Adipocyte (in vitro differentiated cells): ENCODE results near the gene SMIM11.
"Not testable (repeated sequence)": the region's sequence is repeated elsewhere in the genome, so short reads cannot be mapped to it uniquely, and the experiment has no call there.

Experiments
- DNase-seq: peaks from one replicate; pipeline ENCODE4 v3.0.0-alpha.2; 2015; ENCODE audit warnings: low read depth
- H3K27me3 ChIP-seq: replicated peaks from 2 replicates; pipeline ENCODE4 v1.7.0; 2013; ENCODE audit warnings: mild to moderate bottlenecking, low read length, moderate library complexity; ENCODE audit not compliant: control insufficient read depth, insufficient read depth
- H3K36me3 ChIP-seq: 2 replicates; pipeline ENCODE4 v1.7.0; 2013; ENCODE audit warnings: low read length, mild to moderate bottlenecking, moderate library complexity; ENCODE audit not compliant: control insufficient read depth, insufficient read depth, severe bottlenecking
- H3K4me1 ChIP-seq: 2 replicates; pipeline ENCODE4 v1.7.0; 2013; ENCODE audit warnings: mild to moderate bottlenecking, low read length, moderate library complexity; ENCODE audit not compliant: control insufficient read depth, insufficient read depth
- H3K4me3 ChIP-seq: 2 replicates; pipeline ENCODE4 v1.7.0; 2013; ENCODE audit warnings: mild to moderate bottlenecking, low read length, moderate library complexity
- H3K9ac ChIP-seq: 2 replicates; pipeline ENCODE4 v1.7.0; 2013; ENCODE audit warnings: mild to moderate bottlenecking, low read length, moderate library complexity
- H3K9me3 ChIP-seq: 2 replicates; pipeline ENCODE4 v1.7.0; 2013; ENCODE audit warnings: mild to moderate bottlenecking, low read length, moderate library complexity; ENCODE audit not compliant: control insufficient read depth

SMIM11 gene

DNA sequence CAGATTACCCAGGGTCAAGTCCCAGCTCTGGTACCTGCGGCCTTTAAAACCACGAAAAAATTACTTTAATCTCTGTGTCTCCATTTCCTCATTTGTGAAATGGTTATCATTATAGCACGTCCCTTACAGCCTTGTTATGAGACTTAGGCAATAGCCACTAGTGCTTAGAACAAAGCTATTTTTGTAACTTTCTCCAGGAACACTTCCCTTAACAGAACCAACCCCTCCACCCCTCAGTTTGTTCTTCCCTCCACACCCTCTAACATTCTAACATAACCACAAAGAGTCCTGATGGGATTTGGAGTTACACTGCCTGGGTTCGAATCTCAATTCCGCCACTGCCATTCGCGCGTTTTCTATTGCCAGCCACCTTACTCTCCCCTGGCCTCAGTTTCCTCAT is 845 bp upstream of the SMIM11 start:
- not testable (repeated sequence) for H3K9ac ChIP-seq, H3K4me3 ChIP-seq, H3K9me3 ChIP-seq, H3K4me1 ChIP-seq, H3K27me3 ChIP-seq, H3K36me3 ChIP-seq, DNase-seq

DNA sequence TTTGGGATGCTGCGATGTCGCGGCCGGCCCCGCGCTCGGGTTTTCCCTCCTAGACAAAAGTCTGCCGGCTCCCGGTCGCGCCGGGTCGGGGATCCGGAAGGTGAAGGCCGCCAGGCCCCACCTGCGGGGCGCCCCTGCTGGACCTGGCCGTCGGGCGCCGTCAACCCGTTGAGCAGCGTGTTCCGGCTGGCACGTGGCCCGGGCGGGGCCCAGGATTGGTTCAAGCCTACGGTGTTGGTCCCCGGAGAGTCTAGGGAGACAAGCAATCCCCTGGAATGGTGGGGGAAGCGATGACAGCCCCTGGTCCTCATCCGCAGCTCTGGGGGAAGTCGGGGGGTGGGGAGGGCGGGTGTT is 289 bp downstream of the SMIM11 start:
- H3K9me3 ChIP-seq, H3K4me1 ChIP-seq, H3K9ac ChIP-seq, DNase-seq, H3K36me3 ChIP-seq, H3K27me3 ChIP-seq, H3K4me3 ChIP-seq: not testable (repeated sequence)

DNA sequence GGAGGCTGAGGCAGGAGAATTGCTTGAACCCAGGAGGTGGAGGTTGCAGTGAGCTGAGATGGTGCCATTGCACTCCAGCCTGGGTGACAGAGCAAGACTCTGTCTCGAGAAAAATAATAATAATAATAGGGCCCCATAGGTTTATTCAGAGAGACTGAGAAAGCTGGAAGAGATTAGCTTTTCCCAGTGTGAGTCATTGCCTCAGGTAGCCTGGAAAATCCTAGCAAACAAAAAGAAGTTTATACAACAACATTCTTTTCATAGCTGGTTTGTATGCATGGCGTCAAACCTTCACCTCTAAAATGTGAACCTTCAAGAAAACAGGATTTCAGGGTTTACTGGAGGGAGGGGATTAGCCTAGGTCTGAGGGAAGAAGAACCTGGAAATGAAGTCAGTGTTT is 7.8 kb downstream of the SMIM11 start:
- not testable (repeated sequence) for H3K9ac ChIP-seq, H3K4me1 ChIP-seq, DNase-seq, H3K9me3 ChIP-seq, H3K4me3 ChIP-seq, H3K36me3 ChIP-seq, H3K27me3 ChIP-seq

DNA sequence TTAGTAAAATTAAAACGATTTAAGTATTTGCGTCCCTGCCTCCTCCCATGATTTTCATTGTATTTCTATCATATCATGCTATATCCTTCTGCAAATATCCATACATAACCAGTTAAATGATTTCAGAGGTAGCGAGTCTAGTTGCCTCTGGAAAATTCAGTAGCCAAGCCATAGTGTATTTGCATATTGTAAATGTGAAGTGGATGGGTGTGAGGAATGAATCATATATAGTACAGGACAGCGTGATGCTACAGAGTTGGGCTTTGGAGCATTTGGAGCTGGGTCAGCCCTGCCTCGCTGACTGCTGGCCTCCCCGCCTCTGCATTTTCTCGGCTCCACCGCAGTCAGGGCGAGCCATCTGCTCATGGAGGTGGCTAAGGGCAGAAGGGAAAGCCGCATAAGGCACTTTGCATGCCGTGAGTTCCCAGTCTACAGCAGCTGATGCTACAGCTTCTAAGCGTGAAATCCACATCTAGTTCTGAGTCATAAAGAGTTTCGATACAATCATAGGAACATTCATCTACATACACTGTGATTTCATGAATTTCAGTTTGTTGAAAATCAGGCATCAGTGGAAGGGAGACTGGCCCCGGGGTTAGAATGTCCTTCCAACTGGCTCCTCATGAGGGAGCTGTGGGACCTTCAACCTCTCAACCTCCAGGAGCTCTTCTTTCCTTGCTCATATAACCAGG is 8.6 kb downstream of the SMIM11 start:
- not testable (repeated sequence) for H3K4me1 ChIP-seq, H3K36me3 ChIP-seq, H3K4me3 ChIP-seq, H3K9me3 ChIP-seq, H3K27me3 ChIP-seq, DNase-seq, H3K9ac ChIP-seq

DNA sequence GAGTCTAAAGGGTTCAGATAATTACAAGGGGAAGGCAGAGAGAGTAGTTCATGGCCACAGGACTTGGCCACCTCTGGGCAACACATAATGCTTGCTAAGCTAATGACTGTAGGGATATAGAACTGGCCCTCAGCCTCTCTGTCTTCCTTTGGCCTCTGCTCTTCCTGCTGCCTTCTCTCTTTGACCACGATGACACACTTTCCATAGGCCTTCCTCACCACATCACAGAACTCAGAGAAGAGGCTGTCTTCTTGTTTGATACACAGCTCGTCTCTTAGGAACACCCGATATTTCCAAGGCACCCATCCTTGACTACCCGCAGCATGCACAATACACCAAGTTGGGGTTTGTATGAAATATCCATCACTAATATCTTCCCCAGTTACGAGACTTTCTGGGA is 25.2 kb downstream of the SMIM11 start:
- DNase-seq, H3K27me3 ChIP-seq, H3K4me1 ChIP-seq, H3K36me3 ChIP-seq, H3K9ac ChIP-seq, H3K4me3 ChIP-seq, H3K9me3 ChIP-seq: not testable (repeated sequence)

DNA sequence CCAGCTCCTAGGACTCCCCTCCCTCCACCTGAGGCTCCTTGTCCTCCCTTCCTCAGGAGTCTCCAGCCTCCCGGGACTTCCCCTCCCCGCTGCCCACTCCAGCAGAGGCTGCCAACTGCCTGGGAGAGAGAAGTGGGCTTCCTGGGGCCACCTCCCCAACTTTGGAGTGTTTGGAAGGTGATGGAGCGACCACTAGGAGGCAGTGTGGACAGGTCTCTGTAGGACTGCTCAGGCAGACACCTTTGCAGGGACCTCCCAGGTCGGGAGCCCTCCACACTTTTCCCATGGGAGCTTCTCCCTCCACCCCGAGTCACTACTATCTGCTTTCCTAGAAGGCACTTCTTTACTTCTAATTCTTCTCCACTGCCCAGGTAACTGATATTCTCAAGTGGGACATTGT is 29.4 kb downstream of the SMIM11 start:
- not testable (repeated sequence) for H3K9ac ChIP-seq, H3K27me3 ChIP-seq, H3K4me1 ChIP-seq, DNase-seq, H3K4me3 ChIP-seq, H3K36me3 ChIP-seq, H3K9me3 ChIP-seq

DNA sequence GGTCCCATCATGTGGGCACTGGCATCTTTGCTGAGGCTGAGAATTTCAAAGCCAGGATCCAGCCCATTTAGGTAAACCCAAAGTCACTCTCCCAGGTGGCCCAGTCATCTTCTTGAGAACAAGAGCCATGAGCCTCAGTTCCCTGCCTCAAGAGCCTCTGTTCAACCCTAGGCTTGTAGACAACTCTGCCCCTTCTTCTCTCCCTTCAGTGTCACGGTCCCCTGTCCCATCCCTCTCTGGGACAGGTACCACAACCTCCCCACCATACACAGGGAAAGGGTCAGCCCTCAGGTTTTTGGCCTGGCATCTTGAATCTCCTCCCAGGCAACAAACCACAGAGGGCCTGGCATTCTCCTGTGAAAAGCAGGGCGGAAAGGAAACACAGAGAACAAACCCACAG is 30.4 kb downstream of the SMIM11 start:
- H3K9ac ChIP-seq, H3K9me3 ChIP-seq, H3K36me3 ChIP-seq, DNase-seq, H3K27me3 ChIP-seq, H3K4me1 ChIP-seq, H3K4me3 ChIP-seq: not testable (repeated sequence)

DNA sequence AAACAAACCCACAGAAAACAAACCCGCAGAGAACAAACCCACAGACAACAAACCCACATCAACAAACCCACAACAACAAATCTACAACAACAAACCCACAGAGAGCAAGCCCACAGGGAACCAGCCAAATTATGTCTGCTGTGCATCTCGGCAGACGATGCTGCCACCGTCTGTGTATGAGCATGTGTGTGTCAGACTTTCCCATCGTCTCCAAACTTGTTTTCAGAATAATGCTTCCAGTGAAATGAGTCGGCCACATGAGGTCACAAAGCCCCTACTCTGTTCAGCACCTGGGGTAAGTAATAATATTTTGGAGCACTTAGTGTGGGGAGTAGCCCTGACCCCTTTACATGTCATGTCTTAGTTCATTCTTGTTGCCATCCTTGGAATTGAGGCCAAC is 30.8 kb downstream of the SMIM11 start:
- H3K36me3 ChIP-seq, H3K9me3 ChIP-seq, H3K9ac ChIP-seq, DNase-seq, H3K4me1 ChIP-seq, H3K4me3 ChIP-seq, H3K27me3 ChIP-seq: not testable (repeated sequence)

DNA sequence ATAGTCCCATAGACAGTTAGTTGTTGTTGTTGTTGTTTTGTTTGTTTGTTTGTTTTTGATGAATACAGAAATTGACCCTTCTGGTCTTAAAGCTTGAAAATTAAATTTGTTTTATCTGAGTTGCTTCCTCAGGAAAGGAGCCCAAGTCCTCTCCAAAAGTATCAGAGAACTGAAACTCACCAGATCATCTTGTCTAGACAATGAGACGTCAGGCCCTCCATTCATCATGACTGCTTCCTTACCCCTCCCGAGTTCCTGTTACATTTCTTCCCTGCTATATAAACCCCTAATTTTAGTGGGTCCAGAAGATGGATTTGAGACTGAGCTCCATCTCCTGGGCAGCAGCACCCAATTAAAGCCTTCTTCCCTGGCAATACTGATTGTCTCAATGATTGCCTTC is 31.4 kb downstream of the SMIM11 start:
- not testable (repeated sequence) for H3K9me3 ChIP-seq, H3K27me3 ChIP-seq, H3K4me3 ChIP-seq, H3K36me3 ChIP-seq, H3K9ac ChIP-seq, DNase-seq, H3K4me1 ChIP-seq

DNA sequence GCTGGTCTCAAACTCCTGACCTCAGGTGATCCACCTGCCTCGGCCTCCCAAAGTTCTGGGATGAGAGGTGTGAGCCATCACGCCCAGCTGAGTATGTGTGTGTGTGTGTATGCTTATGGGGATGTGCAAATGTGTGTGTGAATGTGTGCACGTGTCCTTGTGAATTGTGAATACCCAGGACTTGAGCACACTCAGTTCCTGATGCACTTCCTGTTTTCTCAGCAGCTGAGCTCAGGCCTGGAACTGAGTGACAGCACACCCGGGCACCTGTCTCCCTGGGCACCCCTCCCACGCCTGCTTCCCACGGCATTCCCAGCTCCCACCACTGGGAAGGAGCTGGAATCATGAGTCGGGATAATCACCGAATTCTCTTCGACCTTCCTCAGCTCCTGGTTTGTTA is 32.0 kb downstream of the SMIM11 start:
- H3K4me1 ChIP-seq, H3K27me3 ChIP-seq, H3K4me3 ChIP-seq, H3K9me3 ChIP-seq, DNase-seq, H3K36me3 ChIP-seq, H3K9ac ChIP-seq: not testable (repeated sequence)

DNA sequence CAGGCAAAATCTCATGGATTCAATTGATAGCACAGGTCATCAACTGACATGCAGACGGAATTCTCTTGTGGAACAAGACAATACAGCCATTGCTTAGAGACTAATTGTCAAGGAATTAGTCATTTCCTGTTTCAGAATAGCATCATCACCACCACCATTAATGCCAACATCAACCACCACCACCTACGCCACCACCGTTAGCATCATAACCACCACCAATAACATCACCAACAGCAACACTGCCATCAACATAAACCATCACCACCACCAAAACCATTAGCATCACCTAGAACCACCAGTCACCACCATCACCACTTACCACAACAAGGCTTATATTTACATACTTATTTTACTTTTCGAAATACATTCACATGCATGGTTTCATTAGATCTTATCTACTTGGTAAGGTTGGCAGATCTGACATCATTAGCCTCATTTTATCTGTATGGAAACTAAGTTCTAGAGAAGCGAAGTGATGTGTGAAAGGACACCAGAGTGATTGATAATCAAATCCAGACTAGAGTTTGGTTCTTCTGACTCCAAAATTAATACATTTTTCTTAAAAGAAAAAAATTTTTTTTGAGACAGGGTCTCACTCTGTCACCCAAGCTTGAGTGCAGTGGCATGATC is 42.3 kb downstream of the SMIM11 start:
- not testable (repeated sequence) for H3K27me3 ChIP-seq, H3K4me3 ChIP-seq, H3K36me3 ChIP-seq, H3K9me3 ChIP-seq, H3K9ac ChIP-seq, DNase-seq, H3K4me1 ChIP-seq

DNA sequence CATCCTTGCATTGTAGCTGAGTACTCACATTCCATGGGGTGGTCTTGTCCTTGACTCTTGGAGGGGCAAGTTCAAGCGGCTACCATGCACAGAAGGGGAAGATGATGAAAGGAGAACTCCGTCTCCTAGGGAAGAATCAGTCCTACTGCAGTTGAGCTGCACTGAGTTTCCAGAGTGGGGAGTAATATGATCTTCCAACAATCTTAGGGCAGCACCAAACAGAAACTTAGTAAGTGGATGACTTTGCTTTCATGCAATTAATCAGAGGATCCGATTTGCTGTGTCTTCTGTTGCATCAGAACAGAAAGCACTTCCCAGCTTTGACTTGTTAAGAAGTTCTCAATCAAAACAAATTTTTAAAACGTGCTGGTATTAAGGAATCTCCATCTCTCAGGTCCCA is 48.5 kb downstream of the SMIM11 start, which contains the start of gene SMIM34:
Gene SMIM34, minus strand, starts transcription at position 147 of the 400 bp plus-strand sequence. Its CDS starts 112 bp downstream, at position 35.
- H3K27me3 ChIP-seq, H3K9me3 ChIP-seq, H3K36me3 ChIP-seq, H3K9ac ChIP-seq, H3K4me1 ChIP-seq, H3K4me3 ChIP-seq, DNase-seq: not testable (repeated sequence)
